A549 (cell line): ENCODE data around the gene TMPRSS4.

ENCODE experiments used
- CEBPB ChIP-seq, 2 experiments: fragments of >200 bp in 1 of 2; sonication (Bioruptor Twin) in 1 of 2; formaldehyde crosslinking in 1 of 2; IDR thresholded peaks; 2 replicates each; pipeline ENCODE4 v1.6.1; 2012 to 2016
- FOSL2 ChIP-seq, 2 experiments: fragments of 450-650 bp in 1 of 2; fragments of >200 bp in 1 of 2; sonication (Bioruptor Twin) in 1 of 2; formaldehyde crosslinking; IDR thresholded peaks; 2 replicates each; pipeline versions ENCODE4 v1.5.0 to v1.6.1; 2016 to 2020; ENCODE audit warnings: mild to moderate bottlenecking in 1 of 2, moderate library complexity in 1 of 2
- HOXA7 ChIP-seq: fragments of 250-450 bp; sonication (Bioruptor Pico); IDR thresholded peaks from 2 replicates; pipeline ENCODE4 v1.5.0; 2020; ENCODE audit warnings: mild to moderate bottlenecking, moderate library complexity
- JUN ChIP-seq, 2 experiments: fragments of >200 bp; sonication (Bioruptor Twin); formaldehyde crosslinking; IDR thresholded peaks; 2 replicates in 1 of 2; 3 replicates in 1 of 2; pipeline ENCODE4 v1.6.1; 2016 to 2017
- POLR2A ChIP-seq: IDR thresholded peaks from 2 replicates; pipeline ENCODE4 v1.6.1; 2012; ENCODE audit warnings: mild to moderate bottlenecking, low read length
- RAD21 ChIP-seq, 2 experiments: fragments of >200 bp in 1 of 2; sonication (Bioruptor Twin) in 1 of 2; formaldehyde crosslinking in 1 of 2; IDR thresholded peaks in 1 of 2; conservative IDR thresholded peaks in 1 of 2; 2 replicates in 1 of 2; 3 replicates in 1 of 2; pipeline ENCODE4 v1.6.1; 2012 to 2018; ENCODE audit warnings: inconsistent platforms in 1 of 2
- TF ChIP-seq, protein P1 (sequence below): fragments of >200 bp; sonication (Bioruptor Twin); formaldehyde crosslinking; IDR thresholded peaks from 3 replicates; pipeline ENCODE4 v1.5.1; 2016
- TF ChIP-seq, protein P2 (sequence below): IDR thresholded peaks from 2 replicates; pipeline ENCODE4 v1.6.1; 2012
- TF ChIP-seq, protein P3 (sequence below): IDR thresholded peaks from 2 replicates; pipeline ENCODE4 v1.6.1; 2012

DNA sequence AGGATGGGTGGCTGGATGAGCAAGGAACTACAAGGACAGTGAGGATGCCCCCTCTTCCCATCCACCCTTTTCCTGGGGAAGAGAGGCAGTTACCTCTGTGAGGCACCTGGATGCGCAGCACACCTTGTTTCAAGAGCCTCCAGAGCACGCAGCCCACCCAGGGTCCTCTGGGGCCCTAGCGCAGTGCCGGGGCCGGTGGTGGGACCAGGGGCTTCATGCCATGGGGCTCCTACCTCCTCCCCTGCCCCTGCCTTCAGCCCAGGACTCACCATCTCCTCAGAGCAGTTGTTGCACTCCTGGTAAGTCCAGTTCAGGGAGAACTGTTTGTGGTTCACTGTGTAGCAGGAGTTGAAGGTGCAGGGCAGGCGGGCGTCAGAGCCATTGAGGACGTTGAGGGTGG, 91.4 kb downstream of the TMPRSS4 start:
- TF ChIP-seq JUN (IDR thresholded peaks at IDR 0.05) (no peak), CEBPB (IDR thresholded peaks at IDR 0.05) (no peak), POLR2A (no peak), HOXA7 (CRISPR knock-in tag) (no peak), RAD21 (conservative IDR thresholded peaks at IDR 0.05 in 1 of 2, IDR thresholded peaks at IDR 0.05 in 1 of 2) (no peak), FOSL2 (IDR thresholded peaks at IDR 0.05) (no peak), FOSL2 (CRISPR knock-in tag; IDR thresholded peaks at IDR 0.05) (no peak)
- TF ChIP-seq, protein P1, sequence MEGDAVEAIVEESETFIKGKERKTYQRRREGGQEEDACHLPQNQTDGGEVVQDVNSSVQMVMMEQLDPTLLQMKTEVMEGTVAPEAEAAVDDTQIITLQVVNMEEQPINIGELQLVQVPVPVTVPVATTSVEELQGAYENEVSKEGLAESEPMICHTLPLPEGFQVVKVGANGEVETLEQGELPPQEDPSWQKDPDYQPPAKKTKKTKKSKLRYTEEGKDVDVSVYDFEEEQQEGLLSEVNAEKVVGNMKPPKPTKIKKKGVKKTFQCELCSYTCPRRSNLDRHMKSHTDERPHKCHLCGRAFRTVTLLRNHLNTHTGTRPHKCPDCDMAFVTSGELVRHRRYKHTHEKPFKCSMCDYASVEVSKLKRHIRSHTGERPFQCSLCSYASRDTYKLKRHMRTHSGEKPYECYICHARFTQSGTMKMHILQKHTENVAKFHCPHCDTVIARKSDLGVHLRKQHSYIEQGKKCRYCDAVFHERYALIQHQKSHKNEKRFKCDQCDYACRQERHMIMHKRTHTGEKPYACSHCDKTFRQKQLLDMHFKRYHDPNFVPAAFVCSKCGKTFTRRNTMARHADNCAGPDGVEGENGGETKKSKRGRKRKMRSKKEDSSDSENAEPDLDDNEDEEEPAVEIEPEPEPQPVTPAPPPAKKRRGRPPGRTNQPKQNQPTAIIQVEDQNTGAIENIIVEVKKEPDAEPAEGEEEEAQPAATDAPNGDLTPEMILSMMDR = no peak
- TF ChIP-seq, protein P2, sequence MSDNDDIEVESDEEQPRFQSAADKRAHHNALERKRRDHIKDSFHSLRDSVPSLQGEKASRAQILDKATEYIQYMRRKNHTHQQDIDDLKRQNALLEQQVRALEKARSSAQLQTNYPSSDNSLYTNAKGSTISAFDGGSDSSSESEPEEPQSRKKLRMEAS = no peak
- TF ChIP-seq, protein P3, sequence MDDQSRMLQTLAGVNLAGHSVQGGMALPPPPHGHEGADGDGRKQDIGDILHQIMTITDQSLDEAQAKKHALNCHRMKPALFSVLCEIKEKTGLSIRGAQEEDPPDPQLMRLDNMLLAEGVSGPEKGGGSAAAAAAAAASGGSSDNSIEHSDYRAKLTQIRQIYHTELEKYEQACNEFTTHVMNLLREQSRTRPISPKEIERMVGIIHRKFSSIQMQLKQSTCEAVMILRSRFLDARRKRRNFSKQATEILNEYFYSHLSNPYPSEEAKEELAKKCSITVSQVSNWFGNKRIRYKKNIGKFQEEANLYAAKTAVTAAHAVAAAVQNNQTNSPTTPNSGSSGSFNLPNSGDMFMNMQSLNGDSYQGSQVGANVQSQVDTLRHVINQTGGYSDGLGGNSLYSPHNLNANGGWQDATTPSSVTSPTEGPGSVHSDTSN = no peak
